H9 (cell line): ENCODE measurements around the gene GAGE12F. TPM values are rescaled to one million over a fixed set of nuclear protein-coding genes. Genes with fewer than 3 reads are reported as not detected.
"Not testable (repeated sequence)": the region's sequence is repeated elsewhere in the genome, so short reads cannot be mapped to it uniquely, and the experiment has no call there.

ENCODE experiments used
- DNase-seq: peaks from one replicate; pipeline ENCODE4 v3.0.0-alpha.2; 2017
- H2AFZ ChIP-seq: one replicate; pipeline ENCODE4 v1.6.1; 2013; ENCODE audit warnings: mild to moderate bottlenecking, low read length, control low read depth, moderate library complexity
- H2AK5ac ChIP-seq: 2 replicates; pipeline ENCODE4 v1.6.1; 2013; ENCODE audit warnings: low read length, control low read depth, mixed read lengths; ENCODE audit not compliant: insufficient read length
- H2BK120ac ChIP-seq: one replicate; pipeline ENCODE4 v1.6.1; 2013; ENCODE audit warnings: low read depth, mild to moderate bottlenecking, low read length, control low read depth, inconsistent platforms; ENCODE audit not compliant: poor library complexity, severe bottlenecking
- H2BK12ac ChIP-seq: 2 replicates; pipeline ENCODE4 v1.6.1; 2013; ENCODE audit warnings: low read length, control low read depth, mixed read lengths, low read depth; ENCODE audit not compliant: insufficient read length
- H2BK15ac ChIP-seq: 2 replicates; pipeline ENCODE4 v1.6.1; 2013; ENCODE audit warnings: low read depth, low read length, control low read depth
- H2BK20ac ChIP-seq: one replicate; pipeline ENCODE4 v1.6.1; 2013; ENCODE audit warnings: low read depth, mild to moderate bottlenecking, low read length, control low read depth, inconsistent platforms; ENCODE audit not compliant: poor library complexity, severe bottlenecking
- H2BK5ac ChIP-seq: 2 replicates; pipeline ENCODE4 v1.6.1; 2013; ENCODE audit warnings: low read length, control low read depth, mixed read lengths; ENCODE audit not compliant: insufficient read length
- H3K14ac ChIP-seq: 2 replicates; pipeline ENCODE4 v1.6.1; 2013; ENCODE audit warnings: low read length, control low read depth; ENCODE audit not compliant: insufficient read depth
- H3K18ac ChIP-seq: 2 replicates; pipeline ENCODE4 v1.6.1; 2013; ENCODE audit warnings: low read depth, mild to moderate bottlenecking, mixed read lengths, low read length, control low read depth; ENCODE audit not compliant: insufficient read length
- H3K23ac ChIP-seq: 2 replicates; pipeline ENCODE4 v1.6.1; 2013; ENCODE audit warnings: low read length, control low read depth, mixed read lengths, low read depth; ENCODE audit not compliant: insufficient read length
- H3K23me2 ChIP-seq: 2 replicates; pipeline ENCODE4 v1.6.1; 2013; ENCODE audit warnings: low read depth, mild to moderate bottlenecking, mixed read lengths, low read length, control low read depth; ENCODE audit not compliant: insufficient read length, poor library complexity, severe bottlenecking
- H3K27ac ChIP-seq: 2 replicates; pipeline ENCODE4 v1.5.1; 2013; ENCODE audit warnings: low read length, control low read depth, mixed read lengths, low read depth; ENCODE audit not compliant: insufficient read length
- H3K27me3 ChIP-seq: 2 replicates; pipeline ENCODE4 v1.6.1; 2013; ENCODE audit warnings: low read length, control low read depth, inconsistent platforms; ENCODE audit not compliant: insufficient read depth
- H3K4ac ChIP-seq: 2 replicates; pipeline ENCODE4 v1.6.1; 2013; ENCODE audit warnings: low read depth, mild to moderate bottlenecking, control low read depth, inconsistent platforms, low read length, moderate library complexity
- H3K4me1 ChIP-seq: 2 replicates; pipeline ENCODE4 v1.6.1; 2013; ENCODE audit warnings: low read length, control low read depth, inconsistent platforms; ENCODE audit not compliant: insufficient read depth
- H3K4me2 ChIP-seq: 2 replicates; pipeline ENCODE4 v1.6.1; 2013; ENCODE audit warnings: low read length, control low read depth, mixed read lengths; ENCODE audit not compliant: insufficient read length, insufficient read depth
- H3K56ac ChIP-seq: 2 replicates; pipeline ENCODE4 v1.6.1; 2013; ENCODE audit warnings: low read depth, mild to moderate bottlenecking, mixed read lengths, low read length, control low read depth; ENCODE audit not compliant: insufficient read length
- H3K79me1 ChIP-seq: 2 replicates; pipeline ENCODE4 v1.6.1; 2013; ENCODE audit warnings: low read depth, mild to moderate bottlenecking, moderate library complexity, low read length, control low read depth, inconsistent platforms; ENCODE audit not compliant: insufficient read depth, poor library complexity, severe bottlenecking
- H3K79me2 ChIP-seq: 2 replicates; pipeline ENCODE4 v1.6.1; 2013; ENCODE audit warnings: low read length, control low read depth, inconsistent platforms; ENCODE audit not compliant: insufficient read depth
- H3K9ac ChIP-seq: 2 replicates; pipeline ENCODE4 v1.6.1; 2013; ENCODE audit warnings: low read length, control low read depth, mixed read lengths; ENCODE audit not compliant: insufficient read length; ENCODE audit errors: extremely low read depth
- H3K9me3 ChIP-seq: one replicate; pipeline ENCODE4 v1.6.1; 2013; ENCODE audit warnings: low read depth, low read length, inconsistent platforms; ENCODE audit not compliant: control insufficient read depth
- H3T11ph ChIP-seq: one replicate; pipeline ENCODE4 v1.6.1; 2013; ENCODE audit warnings: mild to moderate bottlenecking, low read length, control low read depth, inconsistent platforms
- H4K20me1 ChIP-seq: one replicate; pipeline ENCODE4 v1.6.1; 2013; ENCODE audit not compliant: control insufficient read depth, insufficient read length, insufficient read depth
- H4K5ac ChIP-seq: 2 replicates; pipeline ENCODE4 v1.6.1; 2013; ENCODE audit warnings: low read depth, mild to moderate bottlenecking, mixed read lengths, low read length, control low read depth; ENCODE audit not compliant: insufficient read length
- H4K8ac ChIP-seq: replicated peaks from 2 replicates; pipeline ENCODE4 v1.6.1; 2013; ENCODE audit warnings: low read length, control low read depth, mixed read lengths, low read depth; ENCODE audit not compliant: insufficient read length
- H4K91ac ChIP-seq: 2 replicates; pipeline ENCODE4 v1.6.1; 2013; ENCODE audit warnings: low read depth, mild to moderate bottlenecking, moderate library complexity, mixed read lengths, low read length, control low read depth; ENCODE audit not compliant: insufficient read length
- H3K27ac Mint-ChIP-seq, 3 experiments: 2 replicates in 2 of 3; 3 replicates in 1 of 3; pipeline ENCODE4 v1.8.0; 2020 to 2021; ENCODE audit warnings: mixed read lengths in 3 of 3, mild to moderate bottlenecking in 1 of 3, moderate library complexity in 1 of 3
- H3K27me3 Mint-ChIP-seq: 2 replicates; pipeline ENCODE4 v1.8.0; 2021; ENCODE audit warnings: low read depth, mild to moderate bottlenecking, moderate library complexity, mixed read lengths
- H3K36me3 Mint-ChIP-seq, 3 experiments: 2 replicates in 2 of 3; 3 replicates in 1 of 3; pipeline ENCODE4 v1.8.0; 2020 to 2021; ENCODE audit warnings: low read depth in 3 of 3, mixed read lengths in 3 of 3; ENCODE audit not compliant: insufficient read depth in 1 of 3
- H3K4me1 Mint-ChIP-seq, 2 experiments: 2 replicates each; pipeline ENCODE4 v1.8.0; 2020; ENCODE audit warnings: mixed read lengths in 2 of 2
- H3K4me3 Mint-ChIP-seq, 2 experiments: 2 replicates in 1 of 2; 3 replicates in 1 of 2; pipeline ENCODE4 v1.8.0; 2020 to 2021; ENCODE audit warnings: mild to moderate bottlenecking in 2 of 2, mixed read lengths in 2 of 2, moderate library complexity in 1 of 2
- H3K9me3 Mint-ChIP-seq, 2 experiments: 2 replicates in 1 of 2; 3 replicates in 1 of 2; pipeline ENCODE4 v1.8.0; 2020; ENCODE audit warnings: mild to moderate bottlenecking in 2 of 2, mixed read lengths in 2 of 2, moderate library complexity in 1 of 2
- WGBS: extraction: QIAGEN DNeasy Blood & Tissue Kit; methylation state at CpG from one replicate; pipeline ENCODE4 v1.1.7; 2013; ENCODE audit warnings: missing lambda C conversion rate, low lambda C conversion rate, mixed read lengths; ENCODE audit not compliant: insufficient read length; ENCODE audit errors: extremely low coverage; 5-methylcytosine and 5-hydroxymethylcytosine counted together
- total RNA-seq: library from RNA; stranded (reverse); gene quantifications from 2 replicates; pipeline ENCODE4 v1.2.1, GENCODE V29; 2021

The GAGE12F gene
- total RNA-seq, 1 experiment from 2014 or later: not detected

- H3K9ac ChIP-seq, H3K27ac ChIP-seq, H4K20me1 ChIP-seq, H4K5ac ChIP-seq, H3K4ac ChIP-seq, H3K23ac ChIP-seq, H3K4me3 Mint-ChIP-seq, H3K27me3 Mint-ChIP-seq, H2BK15ac ChIP-seq, H4K8ac ChIP-seq, H4K91ac ChIP-seq, H3K27me3 ChIP-seq, DNase-seq, H3K14ac ChIP-seq, H2BK5ac ChIP-seq, H3K27ac Mint-ChIP-seq, H2AFZ ChIP-seq, H2AK5ac ChIP-seq, H3K18ac ChIP-seq, H3K4me1 ChIP-seq, H3K79me2 ChIP-seq, H3K79me1 ChIP-seq, H2BK12ac ChIP-seq, H2BK20ac ChIP-seq, H3K9me3 ChIP-seq, H3T11ph ChIP-seq, H3K56ac ChIP-seq, H3K4me1 Mint-ChIP-seq, H2BK120ac ChIP-seq, H3K4me2 ChIP-seq, H3K36me3 Mint-ChIP-seq, H3K9me3 Mint-ChIP-seq, H3K23me2 ChIP-seq: not testable (repeated sequence)
- WGBS: no CpG with 5 or more reads among the region's 16 CpGs
Measured at GRCh38 chrX:49570100-49570499, 9.5 kb downstream of the GAGE12F start, which contains the start of gene GAGE12G. TSS of gene GAGE12G (plus strand) at chrX:49570400. CDS start at chrX:49571555, 1,155 bp downstream.

GRCh38 chrX:49579649-49580048, 19.0 kb downstream of the GAGE12F start, which contains the start of gene GAGE12H:
TSS of gene GAGE12H (plus strand) at chrX:49579949. CDS start at chrX:49581104, 1,155 bp downstream.
- H3T11ph ChIP-seq, H3K27me3 Mint-ChIP-seq, H2BK120ac ChIP-seq, H3K56ac ChIP-seq, H3K9me3 Mint-ChIP-seq, H3K4me1 Mint-ChIP-seq, H3K18ac ChIP-seq, H3K23me2 ChIP-seq, H3K27me3 ChIP-seq, H4K5ac ChIP-seq, H3K9me3 ChIP-seq, H3K4me2 ChIP-seq, H3K4me3 Mint-ChIP-seq, H3K79me1 ChIP-seq, H3K27ac Mint-ChIP-seq, H4K8ac ChIP-seq, H3K4me1 ChIP-seq, H2BK12ac ChIP-seq, H4K91ac ChIP-seq, H2BK5ac ChIP-seq, H2BK20ac ChIP-seq, H3K27ac ChIP-seq, H4K20me1 ChIP-seq, DNase-seq, H2AFZ ChIP-seq, H3K14ac ChIP-seq, H3K4ac ChIP-seq, H3K36me3 Mint-ChIP-seq, H3K9ac ChIP-seq, H2BK15ac ChIP-seq, H3K79me2 ChIP-seq, H2AK5ac ChIP-seq, H3K23ac ChIP-seq: not testable (repeated sequence)
- no CpG with 5 or more reads among the region's 16 CpGs for WGBS
